Effector memory CD4-positive, alpha-beta T cell (primary cell): Measurements from ENCODE around the gene ANGPTL4.
A peak's percentile ranks its signal among the peaks of the same experiment; 100 is the strongest.
"Not testable (repeated sequence)": the region's sequence is repeated elsewhere in the genome, so short reads cannot be mapped to it uniquely, and the experiment has no call there.

Experiments
- DNase-seq, 3 donors: peaks; one replicate each; pipeline ENCODE4 v3.0.0-alpha.2; 2020
- H3K27ac ChIP-seq: 2 replicates; pipeline ENCODE4 v1.7.0; 2013; ENCODE audit warnings: mild to moderate bottlenecking, low read length, moderate library complexity; ENCODE audit not compliant: insufficient read depth, poor library complexity, severe bottlenecking
- H3K27me3 ChIP-seq: replicated peaks from 2 replicates; pipeline ENCODE4 v1.7.0; 2013; ENCODE audit warnings: mild to moderate bottlenecking, low read length; ENCODE audit not compliant: insufficient read depth, control insufficient read depth, poor library complexity, severe bottlenecking
- H3K36me3 ChIP-seq: 2 replicates; pipeline ENCODE4 v1.7.0; 2013; ENCODE audit warnings: mild to moderate bottlenecking, low read length, moderate library complexity; ENCODE audit not compliant: control insufficient read depth, insufficient read depth
- H3K4me1 ChIP-seq: 2 replicates; pipeline ENCODE4 v1.7.0; 2013; ENCODE audit warnings: low read length, mild to moderate bottlenecking; ENCODE audit not compliant: control insufficient read depth, insufficient read depth, poor library complexity, severe bottlenecking
- H3K4me3 ChIP-seq: 2 replicates; pipeline ENCODE4 v1.7.0; 2013; ENCODE audit warnings: low read length, low read depth, mild to moderate bottlenecking; ENCODE audit not compliant: insufficient read depth, poor library complexity, severe bottlenecking
- H3K9me3 ChIP-seq: 2 replicates; pipeline ENCODE4 v1.7.0; 2013; ENCODE audit warnings: mild to moderate bottlenecking, low read length, moderate library complexity; ENCODE audit not compliant: control insufficient read depth

The ANGPTL4 gene

DNA sequence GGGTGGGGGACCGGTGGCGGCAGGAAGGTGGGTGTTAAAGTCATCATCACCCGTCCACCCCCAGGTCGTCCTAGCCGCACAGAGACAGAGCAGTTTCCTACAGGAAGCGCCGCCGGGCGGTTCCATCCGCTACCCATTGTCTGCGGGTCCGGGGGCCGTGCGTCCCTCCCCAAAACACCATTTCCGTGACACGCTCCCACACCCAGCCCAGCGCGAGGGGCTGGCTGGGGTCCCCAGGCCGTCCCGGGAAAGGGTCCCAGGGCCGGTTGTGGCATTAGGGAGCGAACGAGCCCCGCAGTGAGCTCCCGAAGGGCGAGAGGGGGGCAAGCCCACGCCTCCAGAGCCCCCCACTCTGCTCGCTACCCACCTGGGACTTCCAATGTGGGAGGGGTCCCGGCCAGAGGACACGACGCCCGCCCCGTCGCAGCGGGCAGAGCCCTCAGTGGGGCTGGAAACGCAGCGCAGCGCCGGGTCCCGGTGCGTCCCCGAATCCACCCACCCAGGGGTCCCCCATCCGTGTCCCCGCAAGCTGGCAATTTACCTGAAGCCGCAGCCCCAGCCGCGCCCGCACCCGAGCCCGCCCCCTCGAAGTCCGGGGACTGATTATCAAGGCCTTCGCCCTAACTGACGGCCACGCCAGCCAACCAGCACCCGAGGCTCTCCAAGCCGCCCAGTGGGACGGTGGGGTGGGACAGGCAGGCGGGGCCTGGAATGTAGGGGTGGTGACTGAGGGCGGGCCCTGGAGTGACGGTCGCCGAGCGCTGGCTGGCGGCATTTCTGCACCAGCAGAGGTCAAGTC lies 21.1 kb upstream of the ANGPTL4 start, which contains the start of gene KANK3:
Gene KANK3 (minus strand): TSS at position 579 of the 799 bp plus-strand sequence. CDS start 5,434 bp downstream, outside the sequence.
- peak within 1 kb of the TSS; percentile 11 for H3K27ac ChIP-seq
- no peaks in the 10 kb centered on the region for H3K27me3 ChIP-seq
- H3K4me1 ChIP-seq: peaks cover 9% of the 10 kb centered on the region
- no peaks in the 10 kb centered on the region for H3K36me3 ChIP-seq
- H3K9me3 ChIP-seq: no peaks in the 10 kb centered on the region
- peak; percentile 78 to 90 (median 88) for DNase-seq
- H3K4me3 ChIP-seq: peak within 1 kb of the TSS; percentile 72

DNA sequence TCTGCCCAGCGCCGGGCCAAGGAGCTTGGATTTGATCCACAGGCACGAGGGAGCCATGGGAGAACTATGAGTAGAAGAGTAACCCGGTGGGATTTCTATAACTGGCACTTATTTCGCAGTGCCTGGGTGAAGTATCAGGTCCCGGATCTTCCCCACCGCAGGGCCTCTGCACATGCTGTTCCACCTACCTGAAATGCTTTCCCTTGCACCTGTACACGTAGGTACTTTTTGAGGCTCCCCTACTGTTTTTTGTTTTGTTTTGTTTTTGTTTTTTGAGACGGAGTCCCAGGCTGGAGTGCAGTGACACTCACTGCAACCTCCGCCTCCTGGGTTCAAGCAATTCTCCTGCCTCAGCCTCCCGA lies 20.5 kb upstream of the ANGPTL4 start:
- Histone ChIP-seq H3K4me3 (peak overlapping the region; percentile 72), H3K36me3 (no peaks in the 10 kb centered on the region), H3K9me3 (no peaks in the 10 kb centered on the region), H3K27ac (no peak overlapping the region), H3K27me3 (no peaks in the 10 kb centered on the region), H3K4me1 (peaks cover 9% of the 10 kb centered on the region)
- DNase-seq: no peak

DNA sequence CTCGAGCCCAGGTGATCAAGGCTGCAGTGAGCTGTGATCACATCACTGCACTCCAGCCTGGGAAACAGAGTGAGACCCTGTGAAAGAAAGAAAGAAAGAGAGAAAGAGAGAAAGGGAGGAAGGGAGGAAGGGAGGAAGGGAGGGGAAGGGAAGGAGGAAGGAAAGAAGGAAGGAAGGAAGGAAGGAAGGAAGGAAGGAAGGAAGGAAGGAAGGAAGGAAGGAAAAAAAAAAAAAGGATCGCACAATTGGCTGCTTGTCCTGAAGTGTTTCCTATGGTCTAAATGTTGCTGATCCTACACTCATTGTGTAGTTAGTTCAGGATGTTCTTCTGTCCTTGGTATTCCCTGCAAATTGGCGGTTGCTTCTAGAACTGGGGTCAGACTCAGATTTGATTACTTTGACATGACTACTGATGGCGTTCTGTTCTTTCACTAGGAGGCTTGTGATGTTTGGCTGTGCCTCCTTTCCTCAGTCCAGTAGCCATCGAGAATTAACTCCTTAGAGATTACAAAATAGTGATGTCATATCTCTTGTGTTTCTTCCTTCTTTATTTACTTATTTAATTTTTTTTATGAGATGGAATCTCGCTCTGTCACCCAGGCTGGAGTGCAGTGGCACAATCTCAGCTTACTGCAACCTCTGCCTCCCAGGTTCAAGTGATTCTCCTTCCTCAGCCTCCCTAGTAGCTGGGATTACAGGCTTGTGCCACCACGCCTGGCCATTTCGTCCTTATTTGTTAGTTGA lies 14.2 kb upstream of the ANGPTL4 start:
- DNase-seq: not testable (repeated sequence)

DNA sequence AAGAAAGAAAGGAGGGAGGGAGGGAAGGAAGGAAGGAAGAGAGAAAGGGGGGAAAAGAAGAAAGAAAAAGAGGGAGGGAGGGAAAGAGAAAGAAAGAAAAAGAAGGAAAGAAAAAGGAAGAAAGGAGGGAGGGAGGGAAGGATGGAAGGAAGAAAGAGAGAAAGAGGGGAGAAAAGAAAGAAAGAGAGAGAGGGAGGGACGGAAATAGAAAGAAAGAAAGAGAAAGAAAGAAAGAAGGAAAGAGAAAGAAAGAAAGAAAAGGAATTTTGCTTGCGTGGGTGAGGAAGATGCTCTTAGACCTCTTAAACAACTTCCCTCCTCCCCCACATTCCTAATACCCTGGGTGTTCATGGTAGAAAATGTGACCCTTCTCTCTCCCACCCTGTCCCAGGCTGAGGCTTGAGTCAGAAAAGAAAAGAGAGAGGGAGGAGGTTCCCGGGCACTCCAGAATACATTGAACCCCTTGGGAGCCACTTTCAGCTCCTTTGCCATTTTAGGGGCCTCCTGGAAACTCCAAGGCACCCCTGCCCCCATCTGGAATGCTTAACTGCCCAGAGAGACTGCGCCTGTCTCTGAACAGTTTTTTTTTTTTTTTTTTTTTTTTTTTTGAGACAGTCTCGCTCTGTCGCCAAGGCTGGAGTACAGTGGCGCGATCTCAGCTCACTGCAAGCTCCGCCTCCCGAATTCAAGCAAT lies 11.7 kb upstream of the ANGPTL4 start:
- H3K27me3 ChIP-seq: peaks cover 5% of the 10 kb centered on the region
- no peak overlapping the region for H3K4me3 ChIP-seq
- peaks cover 2% of the 10 kb centered on the region for H3K4me1 ChIP-seq
- H3K36me3 ChIP-seq: no peaks in the 10 kb centered on the region
- no peak overlapping the region for H3K27ac ChIP-seq
- no peaks in the 10 kb centered on the region for H3K9me3 ChIP-seq
- no peak for DNase-seq

More for the DNA sequence above, 14.2 kb upstream of the ANGPTL4 start:
- not testable (repeated sequence) for H3K27me3 ChIP-seq, H3K4me1 ChIP-seq, H3K9me3 ChIP-seq, H3K4me3 ChIP-seq, H3K36me3 ChIP-seq, H3K27ac ChIP-seq

DNA sequence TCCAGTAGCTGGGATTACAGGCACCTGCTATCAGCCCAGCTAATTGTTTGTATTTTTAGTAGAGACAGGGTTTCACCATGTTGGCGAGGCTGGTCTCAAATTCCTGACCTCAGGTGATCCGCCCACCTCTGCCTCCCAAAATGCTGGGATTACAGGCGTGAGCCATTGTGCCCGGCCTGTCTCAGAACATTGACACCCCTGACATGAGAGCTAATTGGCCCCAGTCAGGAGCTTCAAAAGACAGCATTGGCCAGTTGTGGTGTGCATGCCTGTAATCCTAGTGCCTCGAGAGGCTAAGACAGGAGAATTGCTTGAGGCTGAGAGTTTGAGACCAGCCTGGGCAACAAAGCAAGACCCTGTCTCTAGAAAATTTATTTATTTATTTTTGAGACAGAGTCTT lies 11.1 kb upstream of the ANGPTL4 start:
- H3K4me3 ChIP-seq, H3K27me3 ChIP-seq, H3K36me3 ChIP-seq, H3K4me1 ChIP-seq, H3K9me3 ChIP-seq, DNase-seq, H3K27ac ChIP-seq: not testable (repeated sequence)

DNA sequence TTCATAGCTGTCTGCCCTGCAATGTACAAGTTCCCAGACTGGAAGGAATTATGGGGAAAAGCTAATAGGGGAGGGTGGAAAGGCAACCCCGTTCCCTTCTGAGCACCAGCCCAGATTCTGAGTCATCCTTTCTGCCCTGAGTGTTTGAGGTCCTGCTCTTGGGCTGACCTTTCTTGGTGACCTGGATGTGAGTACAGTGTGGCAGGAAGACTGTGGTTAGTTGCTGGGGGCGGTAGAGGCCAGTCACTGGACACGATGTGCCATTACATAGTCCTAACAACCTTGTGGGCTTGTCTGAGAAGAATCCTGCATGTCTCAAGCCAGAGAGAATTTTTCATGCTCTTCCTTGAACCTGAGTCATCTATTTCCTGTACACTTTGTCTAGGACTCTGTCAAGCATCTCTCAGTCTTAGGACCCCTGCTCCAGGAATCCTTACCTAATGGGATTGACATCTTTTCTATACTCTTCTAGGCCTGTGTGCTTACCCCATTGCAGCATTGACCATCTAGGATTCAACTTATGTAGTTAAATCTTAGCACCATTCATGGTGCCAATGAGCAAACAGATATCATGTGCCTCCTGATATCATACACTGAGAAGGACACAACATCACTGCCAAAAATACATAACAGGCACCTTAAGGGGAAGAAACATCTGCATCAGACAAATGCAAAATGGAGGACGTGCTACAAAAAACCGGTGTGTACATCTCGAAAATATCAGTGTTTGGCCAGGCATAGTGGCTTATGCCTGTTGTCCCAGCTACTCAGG lies 8.1 kb upstream of the ANGPTL4 start:
- H3K4me1 ChIP-seq: peaks cover 2% of the 10 kb centered on the region
- peaks cover 5% of the 10 kb centered on the region for H3K27me3 ChIP-seq
- DNase-seq: no peak
- H3K4me3 ChIP-seq: no peak overlapping the region
- no peaks in the 10 kb centered on the region for H3K36me3 ChIP-seq
- no peak overlapping the region for H3K27ac ChIP-seq
- no peaks in the 10 kb centered on the region for H3K9me3 ChIP-seq

DNA sequence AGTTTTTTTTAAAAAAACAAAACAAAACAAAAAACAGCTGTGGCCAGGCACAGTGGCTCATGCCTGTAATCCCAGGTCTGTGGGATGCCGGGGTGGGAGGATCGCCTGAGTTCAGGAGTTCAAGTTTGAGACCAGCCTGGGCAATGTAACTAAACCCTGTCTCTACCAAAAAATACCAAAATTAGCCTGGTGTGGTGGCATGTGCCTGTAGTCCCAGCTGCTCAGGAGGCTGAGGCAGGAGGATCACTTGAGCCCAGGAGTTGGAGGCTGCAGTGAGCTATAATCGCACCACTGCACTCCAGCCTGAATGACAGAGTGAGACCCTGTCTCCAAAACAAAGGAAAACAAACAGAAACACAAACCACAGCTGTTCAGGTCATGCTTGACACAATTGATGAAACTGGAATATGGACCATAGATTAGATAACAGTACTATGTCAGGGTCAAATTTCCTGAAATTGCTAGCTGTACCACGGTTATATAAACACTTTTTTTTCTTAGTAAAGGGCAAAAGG lies 6.9 kb upstream of the ANGPTL4 start:
- Histone ChIP-seq H3K27ac (no peak overlapping the region), H3K9me3 (no peaks in the 10 kb centered on the region), H3K36me3 (no peaks in the 10 kb centered on the region), H3K4me1 (peaks cover 2% of the 10 kb centered on the region), H3K4me3 (no peak overlapping the region), H3K27me3 (peaks cover 4% of the 10 kb centered on the region)
- DNase-seq: no peak

DNA sequence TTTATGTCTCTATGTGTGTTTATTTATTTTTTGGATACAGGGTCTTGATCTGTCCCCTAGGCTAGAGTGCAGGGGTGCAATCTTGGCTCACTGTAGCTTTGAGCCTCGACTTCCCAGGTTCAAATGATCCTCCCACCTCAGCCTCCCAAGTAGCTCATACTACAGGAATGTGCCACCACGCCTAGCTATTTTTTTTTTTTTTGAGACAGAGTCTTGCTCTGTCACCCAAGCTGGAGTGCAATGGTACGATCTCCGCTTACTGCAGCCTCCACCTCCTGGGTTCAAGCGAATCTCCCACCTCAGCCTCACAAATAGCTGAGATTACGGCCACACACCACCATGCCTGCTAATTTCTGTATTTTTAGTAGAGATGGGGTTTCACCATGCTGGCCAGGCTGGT lies 5.0 kb upstream of the ANGPTL4 start:
- no peaks in the 10 kb centered on the region for H3K36me3 ChIP-seq
- no peaks in the 10 kb centered on the region for H3K9me3 ChIP-seq
- no peak for DNase-seq
- H3K27ac ChIP-seq: no peak overlapping the region
- no peak overlapping the region for H3K4me3 ChIP-seq
- H3K27me3 ChIP-seq: peaks cover 6% of the 10 kb centered on the region
- H3K4me1 ChIP-seq: peaks cover 9% of the 10 kb centered on the region

DNA sequence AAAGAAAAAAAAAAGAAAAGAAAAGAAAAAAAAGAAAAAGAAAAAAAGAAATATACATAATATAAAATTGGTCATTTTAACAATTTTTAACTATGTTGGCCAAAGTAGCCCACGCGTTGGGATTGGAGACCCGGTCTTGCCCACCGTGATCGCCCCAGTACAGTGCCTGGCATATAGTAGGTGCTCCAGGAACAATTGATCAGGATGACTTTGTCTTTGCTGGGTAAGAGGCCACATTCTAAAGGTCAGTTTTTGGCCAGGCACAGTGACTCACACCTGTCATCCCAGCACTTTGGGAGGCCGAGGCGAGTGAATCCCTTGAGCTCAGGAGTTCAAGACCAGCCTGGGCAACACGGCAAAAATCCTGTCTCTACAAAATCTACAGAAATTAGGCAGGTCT lies 3.8 kb upstream of the ANGPTL4 start:
- Histone ChIP-seq H3K27me3 (peaks cover 6% of the 10 kb centered on the region), H3K4me1 (peaks cover 16% of the 10 kb centered on the region), H3K36me3 (no peaks in the 10 kb centered on the region), H3K9me3 (no peaks in the 10 kb centered on the region), H3K27ac (no peak overlapping the region), H3K4me3 (no peak overlapping the region)
- DNase-seq: no peak
